ENCODE data around the gene NDFIP2.

GRCh38 chr13:79533781-79534400 lies 52.9 kb downstream of the NDFIP2 start:
- no peak for TF ChIP-seq ZNF274 (IDR thresholded peaks at IDR 0.05; ENCODE audit: low read depth, low read length)
- no peak for TF ChIP-seq YY1 (IDR thresholded peaks at IDR 0.05; ENCODE audit: insufficient read depth, insufficient read length)

All from NT2/D1 (cell line).